Hematopoietic multipotent progenitor cell treated with erythropoietin and hydrocortisone succinate and interleukin-3 and kit ligand, for 8 days (in vitro differentiated cells): Measurements from ENCODE around the gene VARS2.
"Not testable (repeated sequence)": the region's sequence is repeated elsewhere in the genome, so short reads cannot be mapped to it uniquely, and the experiment has no call there.

Experiments used
- DNase-seq: peaks from one replicate; pipeline ENCODE4 v3.0.0-alpha.2; 2015

The VARS2 gene

GRCh38 chr6:30914076-30914853, at the start of gene VARS2:
TSS of gene VARS2 (plus strand) at chr6:30914238. CDS start at chr6:30914837, 599 bp downstream.
- DNase-seq = peak; percentile 91

- no peak for DNase-seq
Observed at GRCh38 chr6:30864325-30864724, 49.7 kb upstream of the VARS2 start.

DNA sequence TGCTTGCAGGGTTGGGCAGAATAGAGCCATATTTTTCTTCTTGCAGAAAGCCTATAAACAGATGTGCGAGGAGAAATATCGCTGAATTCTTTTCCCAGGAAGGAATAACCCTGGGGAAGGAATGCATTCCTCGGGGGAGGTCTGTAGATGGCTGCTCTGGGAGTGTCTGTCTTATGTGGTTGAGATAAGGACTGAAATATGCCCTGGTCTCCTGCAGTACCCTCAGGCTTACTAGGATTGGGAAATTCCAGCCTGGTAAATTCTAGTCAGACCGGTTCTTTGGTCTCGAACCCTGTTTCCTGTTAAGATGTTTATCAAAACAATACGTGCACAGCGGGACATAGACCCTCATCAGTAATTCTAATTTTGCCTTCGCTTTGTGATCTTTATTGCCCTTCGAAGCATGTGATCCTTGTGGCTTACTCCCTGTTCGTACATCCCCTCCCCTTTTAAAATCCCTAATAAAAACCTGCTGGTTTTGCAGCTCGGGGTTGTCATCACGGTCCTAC, 44.7 kb upstream of the VARS2 start:
- not testable (repeated sequence) for DNase-seq

DNA sequence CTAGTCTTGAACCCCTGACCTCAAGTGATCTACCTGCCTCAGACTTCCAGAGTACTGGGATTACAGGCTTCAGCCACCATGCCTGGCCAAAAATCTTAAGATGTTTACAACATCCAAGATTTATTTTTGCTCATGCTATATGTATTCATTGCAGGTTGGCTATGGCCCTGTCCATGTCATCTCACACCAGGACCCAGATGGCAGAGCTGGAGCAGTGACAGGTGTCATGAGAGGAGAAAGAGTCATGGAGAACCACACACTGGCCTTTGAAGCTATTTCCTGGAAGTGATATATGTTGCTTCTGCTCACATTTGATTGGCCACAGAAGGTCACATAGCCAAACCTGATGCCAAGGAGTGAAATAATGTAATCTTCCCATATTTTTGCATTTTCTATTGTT, 43.5 kb upstream of the VARS2 start:
- DNase-seq = no peak

DNA sequence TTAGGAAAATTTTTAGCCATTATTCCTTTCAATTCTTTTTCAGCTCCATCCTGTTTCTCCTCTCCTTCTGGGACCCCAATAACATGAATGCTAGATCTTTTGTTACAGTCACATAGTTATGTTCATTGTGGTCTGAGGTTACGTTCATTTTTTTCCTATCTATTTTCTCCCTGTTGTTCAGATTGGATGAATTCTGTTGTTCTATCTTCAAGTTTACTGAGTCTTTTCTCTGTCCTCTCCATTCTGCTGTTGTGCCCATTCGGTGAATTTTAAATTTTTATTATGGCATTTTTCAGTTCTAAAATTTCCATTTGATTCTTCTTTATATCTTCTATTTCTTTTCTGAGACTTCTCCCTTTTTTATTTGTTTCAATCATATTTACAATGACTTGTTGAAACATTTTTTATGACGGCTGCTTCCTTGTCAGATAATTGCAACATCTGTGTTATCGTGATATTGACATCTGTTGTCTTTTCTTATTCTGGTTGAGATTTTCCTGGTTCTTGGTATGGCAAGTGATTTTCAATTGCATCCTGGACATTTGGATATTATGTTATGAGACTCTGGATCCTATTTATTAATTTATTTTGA, 42.4 kb upstream of the VARS2 start:
- peak; percentile 26 for DNase-seq

DNA sequence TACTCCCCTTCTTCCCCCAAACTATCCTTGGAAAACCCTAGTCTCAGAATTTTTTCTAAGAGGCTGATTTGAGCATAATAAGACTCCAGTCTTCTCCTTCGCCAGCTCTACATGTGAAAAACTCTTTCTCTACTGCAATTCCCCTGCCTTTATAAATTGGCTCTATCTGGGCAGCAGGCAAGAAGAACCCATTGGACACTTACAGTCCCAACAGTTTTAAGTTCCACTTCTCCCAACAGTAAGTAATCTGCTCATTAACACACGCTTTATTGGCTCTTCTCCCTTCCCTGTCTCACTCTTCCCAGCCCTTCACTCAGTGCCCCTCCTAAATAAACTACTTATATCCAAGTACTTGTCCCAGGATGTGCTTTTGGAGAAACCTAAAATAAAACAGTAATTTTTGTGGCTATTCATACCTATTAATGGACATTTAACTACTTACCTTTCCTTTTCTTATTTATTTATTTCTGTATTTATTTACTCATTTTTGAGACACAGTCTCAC, 40.8 kb upstream of the VARS2 start:
- DNase-seq = no peak

- DNase-seq = not testable (repeated sequence)
Observed at GRCh38 chr6:30873795-30874194, 40.2 kb upstream of the VARS2 start.

DNA sequence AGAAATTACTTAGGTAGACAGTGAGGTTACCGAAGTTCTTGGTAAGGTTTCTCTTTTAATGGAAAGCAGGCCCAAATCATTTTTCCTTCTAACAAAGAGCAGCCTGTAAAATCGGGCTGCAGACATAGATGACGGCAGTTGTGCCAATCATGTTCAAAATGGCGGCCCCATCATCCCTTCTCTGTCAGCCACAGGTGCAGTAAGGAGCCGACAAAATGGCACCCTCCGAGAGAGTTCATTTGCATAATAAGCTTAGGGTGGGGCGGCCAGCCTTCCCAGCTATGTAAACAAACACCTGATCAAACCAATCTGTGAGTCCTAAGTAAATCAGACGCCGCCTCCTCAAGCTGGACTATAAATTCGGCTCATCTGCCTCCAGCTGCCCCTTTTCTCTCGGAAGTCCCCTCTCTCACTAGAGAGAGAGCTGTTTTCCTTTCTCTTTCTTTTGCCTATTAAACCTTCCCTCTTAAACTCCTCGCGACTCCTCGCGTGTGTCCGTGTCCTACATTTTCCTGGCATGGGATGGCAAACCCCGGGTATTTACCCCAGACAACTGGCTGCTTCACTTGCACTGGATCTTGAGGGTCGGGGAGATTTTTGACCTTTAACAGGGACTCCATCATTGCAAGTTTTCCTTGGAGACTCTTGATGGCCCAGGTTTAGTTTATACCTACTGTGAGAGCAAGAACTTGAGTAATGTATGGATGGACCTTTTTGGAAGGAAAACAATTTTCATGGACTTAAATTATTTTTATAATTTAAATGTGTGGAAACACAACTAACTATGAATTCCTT, 38.6 kb upstream of the VARS2 start:
- no peak for DNase-seq

- DNase-seq = peak; percentile 22
Observed at GRCh38 chr6:30876039-30876730, 37.9 kb upstream of the VARS2 start.

GRCh38 chr6:30877419-30878262, 36.4 kb upstream of the VARS2 start:
- DNase-seq = peak; percentile 88

DNA sequence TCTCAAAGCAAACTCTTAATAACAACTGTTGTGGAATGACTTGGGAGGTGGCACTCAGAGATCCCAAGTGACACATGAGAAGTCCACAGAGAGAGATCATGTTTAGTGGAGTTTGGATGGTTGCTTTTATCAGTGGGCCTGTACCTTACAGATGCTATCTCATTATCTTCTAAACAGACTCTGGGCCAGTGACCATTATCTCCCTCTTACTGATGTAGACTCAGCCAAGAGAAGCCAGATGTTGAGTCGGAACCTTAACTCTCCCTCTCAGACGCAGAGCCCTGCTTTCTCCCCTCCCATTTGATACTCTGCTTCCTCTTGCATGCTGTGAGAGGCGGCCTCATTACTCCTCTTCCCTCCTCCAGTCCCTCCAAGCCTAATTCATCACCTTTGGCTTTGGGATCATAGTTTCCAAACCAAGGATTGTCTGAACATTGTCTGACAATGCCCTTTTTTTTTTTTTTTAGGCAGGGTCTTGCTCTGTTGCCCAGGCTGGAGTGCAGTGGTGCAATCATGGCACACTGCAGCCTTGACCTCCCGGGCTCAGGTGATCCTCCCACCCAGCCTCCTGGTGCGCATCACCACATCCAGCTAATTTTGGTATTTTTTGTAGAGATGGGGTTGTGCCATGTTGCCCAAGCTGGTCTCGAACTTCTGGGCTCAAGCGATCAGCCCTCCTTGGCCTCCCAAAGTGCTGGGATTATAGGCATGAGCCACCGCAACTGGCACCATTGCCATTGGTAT, 34.2 kb upstream of the VARS2 start:
- peak; percentile 50 for DNase-seq

DNA sequence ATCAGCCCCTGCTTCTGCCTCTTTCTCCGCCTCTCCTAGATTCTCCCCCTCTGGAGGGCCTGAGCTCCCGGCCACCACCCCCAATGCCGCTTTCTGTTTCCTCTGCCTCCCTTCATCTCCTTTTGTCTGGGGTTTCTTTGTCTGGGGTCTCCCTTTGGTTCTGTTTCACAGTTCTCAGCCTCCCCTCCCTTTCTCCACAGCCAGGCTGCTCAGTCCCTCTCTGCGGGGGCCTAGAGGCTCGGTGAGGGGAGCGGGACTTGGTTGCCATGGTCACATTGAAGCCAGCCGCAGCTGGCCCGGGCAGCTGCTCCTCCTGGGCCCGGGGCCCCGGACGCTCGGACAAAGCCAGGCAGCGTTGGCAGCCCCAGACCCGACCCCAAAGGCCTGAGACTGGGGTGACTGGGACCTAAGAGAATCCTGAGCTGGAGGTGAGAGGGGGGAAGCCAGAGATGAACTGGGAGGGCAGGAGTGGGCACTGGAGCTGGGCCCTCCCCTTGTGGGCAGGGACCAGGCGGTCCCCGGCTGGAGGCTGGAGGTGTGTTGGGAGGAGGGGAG, 33.3 kb upstream of the VARS2 start:
- no peak for DNase-seq

DNA sequence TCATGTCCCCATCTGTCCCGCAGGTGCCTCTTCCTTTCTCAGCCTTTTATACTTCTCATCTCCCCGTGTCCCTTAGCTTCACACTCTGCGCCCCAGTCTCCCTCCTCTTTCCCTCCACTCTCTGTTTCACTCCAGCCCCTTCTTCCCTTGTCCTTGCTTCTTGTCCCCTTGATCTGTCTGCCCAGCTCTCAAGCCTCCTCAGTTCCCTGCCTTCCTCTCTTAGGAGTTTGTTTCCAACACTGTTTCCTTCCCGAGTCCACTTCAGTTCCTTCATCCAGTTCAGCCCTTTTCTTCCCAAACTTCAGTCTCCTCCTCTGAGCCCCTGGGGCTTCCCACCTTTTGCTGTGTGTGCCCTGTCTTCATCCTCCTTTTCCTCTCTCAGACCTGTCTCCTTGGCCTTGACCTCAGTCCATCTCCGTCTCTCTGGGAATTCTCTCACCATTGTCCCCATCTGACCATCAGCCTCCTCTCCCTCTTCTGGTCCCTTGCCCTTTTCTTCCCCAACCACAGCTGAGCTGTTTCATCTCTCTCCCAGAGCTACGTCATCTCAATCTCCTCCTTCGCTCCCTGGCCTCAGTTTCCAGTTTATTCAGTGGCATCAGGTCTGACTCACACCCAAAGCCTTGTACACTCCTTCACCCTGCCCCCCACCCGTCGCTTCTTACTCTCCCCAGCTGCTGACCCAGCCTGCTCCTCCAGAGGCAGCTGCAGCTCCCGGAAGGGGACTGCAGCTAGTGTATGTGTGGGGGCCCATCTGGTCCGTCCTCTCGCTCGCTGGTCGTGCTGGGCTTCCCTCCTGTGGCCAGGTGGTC, 32.4 kb upstream of the VARS2 start:
- no peak for DNase-seq

- DNase-seq = no peak
Observed at GRCh38 chr6:30882204-30882758, 31.8 kb upstream of the VARS2 start.

- DNase-seq = no peak
Observed at GRCh38 chr6:30882759-30883684, 31.0 kb upstream of the VARS2 start.

DNA sequence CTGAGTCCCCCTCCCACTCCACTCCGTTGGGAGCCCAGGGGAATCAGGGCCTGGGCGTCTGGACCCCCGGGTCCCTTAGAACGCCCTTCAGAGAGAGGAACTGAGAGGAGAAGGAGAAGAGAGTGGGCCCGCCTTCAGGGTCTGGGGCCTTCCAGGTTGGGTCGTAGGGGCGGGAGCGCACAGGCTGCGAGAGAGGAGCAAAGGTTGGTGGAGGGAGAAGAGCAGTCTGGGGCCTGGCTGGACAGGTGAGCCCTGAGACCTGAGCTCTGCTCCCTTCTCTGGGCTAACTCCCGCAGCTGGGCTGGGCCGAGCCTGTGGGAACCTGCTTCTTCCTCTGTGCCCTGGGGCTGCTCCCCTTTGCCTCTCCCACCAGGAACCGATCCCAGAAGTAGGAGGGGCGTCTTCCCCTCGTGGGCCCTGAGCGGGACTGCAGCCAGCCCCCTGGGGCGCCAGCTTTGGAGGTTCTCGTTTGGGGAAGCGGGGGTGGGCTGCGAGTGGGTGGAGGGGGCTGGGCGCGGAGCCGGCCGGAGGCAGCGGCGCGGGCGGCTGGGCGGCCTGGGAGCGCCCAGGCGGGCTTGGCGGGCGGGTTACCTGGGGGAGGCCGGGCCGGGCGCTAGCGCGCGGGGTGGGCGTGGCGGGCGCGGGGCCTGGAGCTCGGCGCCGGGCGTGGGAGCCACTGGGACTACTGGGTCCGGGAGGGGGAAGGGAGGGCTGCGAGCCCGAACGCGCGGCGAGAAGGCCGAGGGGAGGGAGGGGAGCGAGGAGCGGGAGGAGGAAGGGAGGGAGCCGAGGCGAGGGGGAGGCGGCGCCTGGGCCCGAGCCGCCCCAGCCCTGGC, 30.1 kb upstream of the VARS2 start, which contains the start of gene DDR1:
DDR1 (plus strand) TSS at position 835 of the 836 bp plus-strand sequence. CDS start 4,211 bp downstream, outside the sequence.
- peak; percentile 3 for DNase-seq
